HEK293 (cell line): ENCODE data around the gene NRF1.

ENCODE experiments used
- CTCF ChIP-seq: fragments of 450-650 bp; formaldehyde crosslinking; IDR thresholded peaks from 2 replicates; pipeline ENCODE4 v1.5.1; 2016; ENCODE audit warnings: missing biosample characterization, missing genetic modification characterization
- SETDB1 ChIP-seq: IDR thresholded peaks from one replicate; pipeline ENCODE4 v1.6.1; 2017; ENCODE audit warnings: mild to moderate bottlenecking, low read length, moderate library complexity, mixed read lengths; ENCODE audit not compliant: insufficient read length
- ZNF544 ChIP-seq: fragments of 450-650 bp; formaldehyde crosslinking; IDR thresholded peaks from 2 replicates; pipeline ENCODE4 v1.5.0; 2017; ENCODE audit warnings: missing biosample characterization, missing genetic modification characterization
- ZNF548 ChIP-seq: fragments of 450-650 bp; formaldehyde crosslinking; IDR thresholded peaks from 2 replicates; pipeline ENCODE4 v1.5.1; 2016; ENCODE audit warnings: missing biosample characterization, missing genetic modification characterization

- TF ChIP-seq SETDB1 (no peak), CTCF (no peak), ZNF544 (tag by site-specific recombination) (no peak), ZNF548 (tag by site-specific recombination) (no peak)
Measured at GRCh38 chr7:129782818-129783583, 171.5 kb downstream of the NRF1 start.
